Epithelial cell of proximal tubule (primary cell): ENCODE measurements around the gene DENND1A. TPM values are rescaled to one million over a fixed set of nuclear protein-coding genes. Genes with fewer than 3 reads are reported as not detected.

ENCODE experiments used
- DNase-seq: peaks from one replicate; pipeline ENCODE4 v3.0.0-alpha.2; 2011; ENCODE audit warnings: low read depth
- H3K4me3 ChIP-seq: 2 replicates; pipeline ENCODE4 v1.5.1; 2011; ENCODE audit warnings: low read depth, mild to moderate bottlenecking, low read length
- total RNA-seq: library from RNA; depleted of rRNA; stranded (reverse); fragments of >200 nt; gene quantifications from 2 replicates; pipeline ENCODE4 v1.2.3, GENCODE V29; 2015
- TF ChIP-seq, protein P1 (sequence below): conservative IDR thresholded peaks from 2 replicates; pipeline ENCODE4 v1.5.1; 2012; ENCODE audit warnings: low read depth, mild to moderate bottlenecking, low read length

The DENND1A gene
- total RNA-seq, 1 donor from 2014 or later: 26.6 TPM

DNA sequence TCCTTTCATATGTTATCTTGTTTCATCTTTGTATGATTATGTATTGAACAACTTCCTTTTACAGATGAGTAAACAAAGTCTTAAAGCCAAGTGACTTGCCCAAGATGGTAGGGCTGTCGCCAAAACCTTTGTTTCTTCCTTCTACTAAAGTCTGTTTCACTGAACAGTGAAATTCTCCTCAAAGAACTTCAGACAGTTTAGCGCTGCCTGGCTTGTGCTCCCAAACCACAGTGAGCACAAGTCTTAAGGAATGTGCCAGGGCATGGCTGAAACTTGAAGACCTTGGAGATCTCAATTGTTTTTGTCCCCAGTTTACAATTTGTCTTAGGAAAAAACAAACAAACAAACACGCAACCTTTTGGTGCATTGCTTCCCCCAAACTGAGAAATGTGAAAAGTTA is 300.4 kb downstream of the DENND1A start:
- no peak overlapping the region for H3K4me3 ChIP-seq
- TF ChIP-seq, protein P1, sequence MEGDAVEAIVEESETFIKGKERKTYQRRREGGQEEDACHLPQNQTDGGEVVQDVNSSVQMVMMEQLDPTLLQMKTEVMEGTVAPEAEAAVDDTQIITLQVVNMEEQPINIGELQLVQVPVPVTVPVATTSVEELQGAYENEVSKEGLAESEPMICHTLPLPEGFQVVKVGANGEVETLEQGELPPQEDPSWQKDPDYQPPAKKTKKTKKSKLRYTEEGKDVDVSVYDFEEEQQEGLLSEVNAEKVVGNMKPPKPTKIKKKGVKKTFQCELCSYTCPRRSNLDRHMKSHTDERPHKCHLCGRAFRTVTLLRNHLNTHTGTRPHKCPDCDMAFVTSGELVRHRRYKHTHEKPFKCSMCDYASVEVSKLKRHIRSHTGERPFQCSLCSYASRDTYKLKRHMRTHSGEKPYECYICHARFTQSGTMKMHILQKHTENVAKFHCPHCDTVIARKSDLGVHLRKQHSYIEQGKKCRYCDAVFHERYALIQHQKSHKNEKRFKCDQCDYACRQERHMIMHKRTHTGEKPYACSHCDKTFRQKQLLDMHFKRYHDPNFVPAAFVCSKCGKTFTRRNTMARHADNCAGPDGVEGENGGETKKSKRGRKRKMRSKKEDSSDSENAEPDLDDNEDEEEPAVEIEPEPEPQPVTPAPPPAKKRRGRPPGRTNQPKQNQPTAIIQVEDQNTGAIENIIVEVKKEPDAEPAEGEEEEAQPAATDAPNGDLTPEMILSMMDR: no peak
- DNase-seq: no peak

DNA sequence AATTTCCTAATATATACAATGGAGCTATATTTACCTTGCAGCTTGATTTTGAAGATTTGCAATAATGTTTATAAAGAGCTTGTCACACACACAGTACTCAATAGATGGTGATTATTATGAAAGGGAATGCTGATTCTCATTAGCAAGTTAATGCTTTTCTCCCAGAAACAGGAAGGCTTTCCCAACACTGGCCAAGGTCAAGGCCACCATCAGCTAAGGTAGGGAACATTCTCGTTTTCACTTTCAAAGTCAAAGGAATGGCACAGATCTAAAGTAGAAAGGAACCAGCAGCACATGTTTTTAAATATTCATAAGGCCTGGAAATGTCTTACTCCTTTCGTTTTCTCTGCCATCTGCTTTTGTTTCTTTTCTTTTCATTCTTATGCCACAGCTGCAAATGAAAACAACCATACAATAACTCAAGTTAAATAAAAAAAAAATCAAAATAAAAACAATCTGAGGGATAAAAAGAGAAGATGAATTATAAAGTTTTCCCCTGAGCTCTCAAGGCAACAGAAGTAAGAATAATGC is 307.1 kb downstream of the DENND1A start:
- DNase-seq: no peak
- TF ChIP-seq, protein P1: no peak
- no peak overlapping the region for H3K4me3 ChIP-seq

DNA sequence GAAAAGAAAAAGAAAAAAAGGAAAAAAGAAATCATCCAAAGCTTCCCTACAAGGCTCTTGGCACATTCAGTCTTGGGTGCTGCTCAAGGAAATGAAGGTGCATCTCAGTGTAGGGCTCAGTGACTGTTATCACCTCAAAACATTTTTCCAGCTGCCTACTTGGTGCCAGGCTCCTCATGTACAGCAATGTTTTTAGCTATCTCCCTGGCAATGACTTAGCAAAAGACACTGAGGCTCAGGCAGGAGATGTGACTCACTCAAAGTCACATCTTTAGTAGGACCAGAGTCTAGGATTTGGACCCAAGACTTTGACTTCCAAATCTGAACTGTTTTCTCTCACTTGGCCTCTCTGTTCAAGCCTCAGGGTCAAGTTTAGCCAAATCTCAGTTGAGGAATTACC is 309.7 kb downstream of the DENND1A start:
- no peak for DNase-seq
- no peak overlapping the region for H3K4me3 ChIP-seq
- TF ChIP-seq, protein P1: no peak

DNA sequence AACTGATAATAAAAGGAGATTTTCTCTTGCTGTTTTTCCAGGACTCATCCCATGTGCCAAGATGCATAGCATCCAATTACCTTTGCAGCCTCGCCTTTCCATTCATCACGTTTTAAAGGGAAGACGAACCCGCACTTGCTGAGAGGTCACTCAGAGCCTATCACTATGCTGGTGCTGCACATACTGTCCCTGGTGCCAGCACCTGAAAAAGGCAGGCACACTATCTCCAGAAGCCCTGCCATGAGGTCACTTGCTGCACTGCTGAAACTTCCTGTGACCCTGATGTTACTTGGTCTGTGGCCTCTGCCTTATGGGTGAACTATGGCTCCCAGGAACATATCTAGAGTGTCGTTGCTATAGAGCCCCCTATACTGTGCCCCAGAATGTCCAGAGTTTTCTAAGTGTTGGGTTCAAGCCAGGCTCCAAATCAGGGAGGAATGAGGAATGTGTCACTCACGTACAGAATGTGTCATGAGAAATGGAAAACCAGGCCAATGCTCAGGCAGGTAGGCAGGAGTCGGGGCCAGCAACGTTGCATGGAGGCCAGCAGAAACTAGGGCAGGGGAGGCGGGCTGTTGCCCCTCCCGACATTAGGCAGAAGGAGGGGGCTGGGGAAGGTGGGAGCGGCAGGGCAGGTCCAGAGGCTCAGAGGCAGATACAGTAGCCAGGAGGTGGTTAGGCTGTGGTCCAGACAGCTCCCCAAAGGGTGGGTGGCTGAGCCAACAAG is 311.8 kb downstream of the DENND1A start:
- H3K4me3 ChIP-seq: no peak overlapping the region
- DNase-seq: no peak
- TF ChIP-seq, protein P1: no peak

DNA sequence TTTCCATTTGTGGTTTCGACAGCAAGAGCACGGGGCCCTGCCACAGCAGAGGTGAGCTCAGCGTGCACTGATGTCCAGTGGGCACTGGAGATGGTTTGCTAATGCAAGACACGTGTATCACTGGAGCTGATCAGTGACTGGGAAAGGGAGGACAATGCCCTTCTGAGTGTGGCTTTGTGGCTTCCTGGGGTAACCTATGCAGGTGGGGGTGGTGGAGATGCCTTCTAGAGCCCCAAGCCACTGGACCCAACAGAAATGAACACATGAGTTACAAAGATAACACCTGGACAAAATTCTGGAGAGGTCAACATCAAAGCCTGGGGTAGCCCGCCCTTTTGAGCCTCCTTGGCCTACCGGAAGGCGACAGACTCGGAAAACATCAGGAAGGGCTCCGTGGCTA is 312.6 kb downstream of the DENND1A start:
- TF ChIP-seq, protein P1: no peak
- DNase-seq: no peak
- H3K4me3 ChIP-seq: no peak overlapping the region

DNA sequence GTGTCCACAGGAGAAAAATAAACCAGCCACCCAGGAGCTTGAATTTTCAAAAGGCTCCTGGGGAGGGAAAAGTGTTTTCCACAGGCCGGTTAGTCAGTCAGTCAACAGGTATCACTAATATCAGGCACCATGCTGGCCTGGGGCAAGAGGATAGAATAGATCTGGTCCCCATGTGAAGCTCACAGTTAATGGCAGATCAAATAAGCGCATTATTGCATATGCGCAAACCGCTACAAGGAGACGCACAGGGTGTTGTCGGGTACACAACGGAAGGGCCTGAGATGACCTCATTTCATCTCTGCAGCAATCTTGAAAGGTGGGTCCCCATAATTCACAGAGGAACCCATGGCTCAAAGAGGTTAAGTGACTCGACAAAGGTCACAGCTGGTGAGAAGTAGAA is 313.2 kb downstream of the DENND1A start:
- no peak for DNase-seq
- no peak overlapping the region for H3K4me3 ChIP-seq
- TF ChIP-seq, protein P1: no peak

DNA sequence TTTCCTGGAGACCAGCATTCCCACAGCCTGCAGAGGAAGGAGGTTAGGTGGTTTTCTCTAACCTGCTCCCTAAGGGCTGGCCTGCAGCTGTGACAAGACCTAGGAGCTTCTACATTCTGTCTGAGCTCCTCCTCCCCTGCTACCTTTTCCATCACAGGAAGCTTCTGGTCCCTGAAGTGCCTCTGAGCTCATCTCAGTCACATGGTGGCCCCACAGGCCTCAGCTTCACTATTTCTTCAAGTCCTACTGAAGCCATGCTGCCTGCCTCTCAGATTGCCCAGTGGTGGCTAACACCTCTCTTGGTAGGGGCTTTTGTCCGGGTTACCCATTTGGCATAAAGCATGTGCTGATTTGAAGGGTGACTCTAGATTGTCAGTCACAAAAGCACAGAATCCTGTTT is 314.5 kb downstream of the DENND1A start:
- no peak for DNase-seq
- TF ChIP-seq, protein P1: no peak
- no peak overlapping the region for H3K4me3 ChIP-seq
